BE2C (cell line): ENCODE results near the gene SMG6.

Source experiments
- DNase-seq: peaks from one replicate; pipeline ENCODE4 v3.0.0-alpha.2; 2020
- H3K27me3 ChIP-seq: fragments of 250-450 bp; sonication (Bioruptor Pico); 2 replicates; pipeline ENCODE4 v1.5.1; 2020; ENCODE audit warnings: mild to moderate bottlenecking
- H3K36me3 ChIP-seq: fragments of 250-450 bp; sonication (Bioruptor Pico); 2 replicates; pipeline ENCODE4 v1.5.1; 2020; ENCODE audit warnings: mild to moderate bottlenecking
- H3K4me1 ChIP-seq: fragments of 250-450 bp; sonication (Bioruptor Pico); 2 replicates; pipeline ENCODE4 v1.5.1; 2020
- H3K4me3 ChIP-seq: 2 replicates; pipeline ENCODE4 v1.5.1; 2011; ENCODE audit warnings: low read depth, low read length
- H3K9me3 ChIP-seq: fragments of 250-450 bp; sonication (Bioruptor Pico); 2 replicates; pipeline ENCODE4 v1.5.1; 2020
- CTCF ChIP-seq: IDR thresholded peaks from 2 replicates; pipeline ENCODE4 v1.5.1; 2012; ENCODE audit warnings: mild to moderate bottlenecking, low read depth, low read length

Gene SMG6

GRCh38 chr17:2083613-2084035, 220.0 kb downstream of the SMG6 start:
- peaks cover 23% of the 10 kb centered on the region for H3K4me1 ChIP-seq
- no peak overlapping the region for H3K4me3 ChIP-seq
- H3K9me3 ChIP-seq = no peaks in the 10 kb centered on the region
- DNase-seq = no peak
- TF ChIP-seq CTCF = no peak
- no peaks in the 10 kb centered on the region for H3K36me3 ChIP-seq
- H3K27me3 ChIP-seq = no peaks in the 10 kb centered on the region

- TF ChIP-seq CTCF = no peak
- H3K4me3 ChIP-seq = no peak overlapping the region
- peak; percentile 27 for DNase-seq
- H3K36me3 ChIP-seq = no peaks in the 10 kb centered on the region
- H3K9me3 ChIP-seq = no peaks in the 10 kb centered on the region
- H3K4me1 ChIP-seq = peaks cover 23% of the 10 kb centered on the region
- no peaks in the 10 kb centered on the region for H3K27me3 ChIP-seq
Measured at GRCh38 chr17:2082003-2082781, 221.4 kb downstream of the SMG6 start.

- Histone ChIP-seq H3K27me3 (no peaks in the 10 kb centered on the region), H3K4me1 (peaks cover 30% of the 10 kb centered on the region), H3K36me3 (no peaks in the 10 kb centered on the region), H3K9me3 (no peaks in the 10 kb centered on the region), H3K4me3 (no peak overlapping the region)
- TF ChIP-seq CTCF = no peak
- no peak for DNase-seq
Measured at GRCh38 chr17:2081564-2081963, 222.0 kb downstream of the SMG6 start.

GRCh38 chr17:2077040-2077439, 226.5 kb downstream of the SMG6 start:
- H3K4me1 ChIP-seq = peaks cover 16% of the 10 kb centered on the region
- H3K9me3 ChIP-seq = no peaks in the 10 kb centered on the region
- H3K27me3 ChIP-seq = no peaks in the 10 kb centered on the region
- H3K36me3 ChIP-seq = no peaks in the 10 kb centered on the region
- DNase-seq = no peak
- no peak overlapping the region for H3K4me3 ChIP-seq
- TF ChIP-seq CTCF = no peak

GRCh38 chr17:2076087-2076984, 227.2 kb downstream of the SMG6 start:
- Histone ChIP-seq H3K27me3 (no peaks in the 10 kb centered on the region), H3K4me3 (no peak overlapping the region), H3K36me3 (no peaks in the 10 kb centered on the region), H3K9me3 (no peaks in the 10 kb centered on the region), H3K4me1 (peaks cover 16% of the 10 kb centered on the region)
- no peak for TF ChIP-seq CTCF
- peak; percentile 85 for DNase-seq
